C4-2B (cell line): ENCODE measurements around the gene TEX11.

ENCODE experiments used
- CTCF ChIP-seq: fragments of 450-650 bp; conservative IDR thresholded peaks from 2 replicates; pipeline ENCODE4 v1.5.1; 2017; ENCODE audit warnings: mild to moderate bottlenecking
- ZFX ChIP-seq: fragments of 450-650 bp; IDR thresholded peaks from 2 replicates; pipeline ENCODE4 v1.6.1; 2017

GRCh38 chrX:70482300-70482699 lies 426.2 kb downstream of the TEX11 start:
- TF ChIP-seq CTCF, result no peak
- no peak for TF ChIP-seq ZFX
